Measurements from ENCODE around the gene ZBTB16. TPM values are rescaled to one million over a fixed set of nuclear protein-coding genes. Genes with fewer than 3 reads are reported as not detected.

The ZBTB16 gene
- total RNA-seq, 1 donor from 2014 or later, result not detected

- peak in 1 of 2 experiments; percentile 62 for DNase-seq (ENCODE audit: low spot score in 2 of 2, unreplicated experiment in 2 of 2)
- H3K36me3 Mint-ChIP-seq, result no peaks in the 10 kb centered on the region
- H3K27ac Mint-ChIP-seq, result no peak overlapping the region
- H3K4me1 Mint-ChIP-seq, result peaks cover 14% of the 10 kb centered on the region
- peak overlapping the region; percentile 67 for H3K4me3 Mint-ChIP-seq
- H3K27me3 Mint-ChIP-seq (ENCODE audit: low read depth), result peaks cover 95% of the 10 kb centered on the region
- TF ChIP-seq CTCF (IDR thresholded peaks at IDR 0.05; ENCODE audit: unreplicated experiment), result no peak
- H3K9me3 Mint-ChIP-seq, result no peaks in the 10 kb centered on the region
Observed at GRCh38 chr11:114060392-114061047, 1.0 kb downstream of the ZBTB16 start.

GRCh38 chr11:114061048-114061680, 1.7 kb downstream of the ZBTB16 start:
- Mint-ChIP-seq H3K4me3 (peak overlapping the region; percentile 68), H3K4me1 (peaks cover 14% of the 10 kb centered on the region), H3K9me3 (no peaks in the 10 kb centered on the region), H3K27me3 (ENCODE audit: low read depth) (peaks cover 95% of the 10 kb centered on the region), H3K27ac (no peak overlapping the region), H3K36me3 (no peaks in the 10 kb centered on the region)
- TF ChIP-seq CTCF (IDR thresholded peaks at IDR 0.05; ENCODE audit: unreplicated experiment), result no peak
- DNase-seq (ENCODE audit: low spot score in 2 of 2, unreplicated experiment in 2 of 2), result no peak

- Mint-ChIP-seq H3K9me3 (no peaks in the 10 kb centered on the region), H3K27ac (no peak overlapping the region), H3K4me3 (peak overlapping the region; percentile 68), H3K36me3 (no peaks in the 10 kb centered on the region), H3K27me3 (ENCODE audit: low read depth) (peaks cover 94% of the 10 kb centered on the region), H3K4me1 (peaks cover 14% of the 10 kb centered on the region)
- DNase-seq (ENCODE audit: low spot score in 2 of 2, unreplicated experiment in 2 of 2), result no peak
- TF ChIP-seq CTCF (IDR thresholded peaks at IDR 0.05; ENCODE audit: unreplicated experiment), result no peak
Observed at GRCh38 chr11:114061681-114062049, 2.2 kb downstream of the ZBTB16 start.

- H3K4me1 Mint-ChIP-seq, result peaks cover 14% of the 10 kb centered on the region
- no peak for DNase-seq (ENCODE audit: low spot score in 2 of 2, unreplicated experiment in 2 of 2)
- H3K27me3 Mint-ChIP-seq (ENCODE audit: low read depth), result peaks cover 93% of the 10 kb centered on the region
- no peaks in the 10 kb centered on the region for H3K9me3 Mint-ChIP-seq
- no peak for TF ChIP-seq CTCF (IDR thresholded peaks at IDR 0.05; ENCODE audit: unreplicated experiment)
- no peak overlapping the region for H3K4me3 Mint-ChIP-seq
- H3K27ac Mint-ChIP-seq, result no peak overlapping the region
- no peaks in the 10 kb centered on the region for H3K36me3 Mint-ChIP-seq
Observed at GRCh38 chr11:114062272-114062671, 2.8 kb downstream of the ZBTB16 start.

GRCh38 chr11:114063149-114063828, 3.8 kb downstream of the ZBTB16 start:
- H3K27me3 Mint-ChIP-seq (ENCODE audit: low read depth), result peaks cover 92% of the 10 kb centered on the region

More at GRCh38 chr11:114063149-114063828, 3.8 kb downstream of the ZBTB16 start:
- Mint-ChIP-seq H3K4me1 (peaks cover 14% of the 10 kb centered on the region), H3K27ac (no peak overlapping the region), H3K9me3 (no peaks in the 10 kb centered on the region), H3K36me3 (no peaks in the 10 kb centered on the region), H3K4me3 (no peak overlapping the region)
- no peak for DNase-seq (ENCODE audit: low spot score in 2 of 2, unreplicated experiment in 2 of 2)
- TF ChIP-seq CTCF (IDR thresholded peaks at IDR 0.05; ENCODE audit: unreplicated experiment), result no peak

Data from mesothelial cell of epicardium (in vitro differentiated cells).